ENCODE results near the gene RNF7. TPM values are rescaled to one million over a fixed set of nuclear protein-coding genes. Genes with fewer than 3 reads are reported as not detected.

The RNF7 gene
- total and polyA plus RNA-seq, 2 donors (not counting 3 experiments of a cell fraction or from before 2014, with no cell fraction given): 120 to 136 TPM

DNA sequence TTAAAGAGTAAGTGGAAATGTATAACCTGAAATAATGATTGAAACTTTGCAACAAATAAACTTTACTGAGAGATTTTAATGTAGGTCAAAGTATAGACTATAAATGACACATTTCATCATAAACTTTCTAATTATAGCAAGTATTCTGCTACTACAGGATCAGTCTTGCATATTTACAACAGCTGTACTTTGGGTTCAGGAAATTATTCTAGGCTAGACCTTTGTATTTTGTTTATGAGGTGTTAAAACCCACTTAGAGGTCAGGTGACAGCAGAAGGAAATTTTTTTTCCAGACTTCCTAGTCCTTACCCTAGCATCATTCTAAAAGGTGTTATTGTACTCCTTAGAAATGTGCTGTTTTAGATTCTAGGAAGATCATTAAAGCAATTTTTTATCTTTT, 2.3 kb downstream of the RNF7 start:
- peaks cover 3 to 16% of the 10 kb centered on the region in 2 experiments for H3K36me3 ChIP-seq (ENCODE audit: control insufficient read depth in 2 of 2, extremely low read depth in 1 of 2, insufficient read depth in 2 of 2, low read length in 2 of 2)
- ChIA-PET CTCF (interaction anchor here (0.6 to 5.0 kb wide), 6 partner anchors 11 to 173 kb away, joined by 3 to 48 read pairs (median 3); partner anchors contain the start of gene ATP1B3), POLR2A (interaction anchor here (0.7 to 1.2 kb wide), 2 partner anchors 25 to 57 kb away, joined by 3 read pairs; no protein-coding TSS in a partner anchor)
- no peak overlapping the region for H3K27ac ChIP-seq (ENCODE audit: insufficient read depth, low read depth, low read length)
- intact Hi-C loops (cut with micrococcal nuclease): no loop called here
- H3K9me3 ChIP-seq (replicated peaks; ENCODE audit: control insufficient read depth, insufficient read depth, low read length): no peaks in the 10 kb centered on the region
- peak overlapping the region in 1 of 3 experiments; percentile 85 for H3K4me3 ChIP-seq (replicated peaks in 1 of 3; ENCODE audit: insufficient read depth in 1 of 3, low read depth in 1 of 3, low read length in 3 of 3)
- H3K27me3 ChIP-seq (ENCODE audit: control insufficient read depth in 2 of 2, insufficient read depth in 2 of 2, low read length in 2 of 2): no peaks in the 10 kb centered on the region
- H4K20me1 ChIP-seq (replicated peaks; ENCODE audit: control insufficient read depth, extremely low read depth, insufficient read depth, low read length): peaks cover 10% of the 10 kb centered on the region
- dilution Hi-C loops (cut with MboI; ENCODE audit: extremely low pct_ligation_motif_present, low sequenced_read_pairs): no loop called here
- peak overlapping the region; percentile 81 for H3K4me2 ChIP-seq (ENCODE audit: insufficient read depth, low read length)
- H2AFZ ChIP-seq (ENCODE audit: low read depth, low read length): no peak overlapping the region
- H3K9me1 ChIP-seq (replicated peaks; ENCODE audit: control insufficient read depth, extremely low read depth, insufficient read depth, low read length): no peaks in the 10 kb centered on the region
- peaks cover 55% of the 10 kb centered on the region for H3K79me2 ChIP-seq (ENCODE audit: control insufficient read depth, insufficient read depth, low read length)
- no TSS peak for BruUV-seq (replicated peaks)
- TF ChIP-seq, protein P1, sequence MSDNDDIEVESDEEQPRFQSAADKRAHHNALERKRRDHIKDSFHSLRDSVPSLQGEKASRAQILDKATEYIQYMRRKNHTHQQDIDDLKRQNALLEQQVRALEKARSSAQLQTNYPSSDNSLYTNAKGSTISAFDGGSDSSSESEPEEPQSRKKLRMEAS (IDR thresholded peaks at IDR 0.05; ENCODE audit: insufficient read depth, insufficient read length): no peak
- no peak for TF ChIP-seq JUN (IDR thresholded peaks at IDR 0.05; ENCODE audit: borderline replicate concordance, insufficient read depth, insufficient read length, low read depth)
- no peak for TF ChIP-seq MYC (IDR thresholded peaks at IDR 0.05; ENCODE audit: low read depth, low read length)
- TF ChIP-seq EZH2 (IDR thresholded peaks at IDR 0.05; ENCODE audit: borderline replicate concordance, low read depth, low read length, severe bottlenecking): no peak
- TF ChIP-seq POLR2AphosphoS5 (IDR thresholded peaks at IDR 0.05; ENCODE audit: insufficient read depth, low read depth, low read length): no peak
- no peak for TF ChIP-seq FOS (IDR thresholded peaks at IDR 0.05; ENCODE audit: borderline replicate concordance, insufficient read depth, low read length)
- no peak for TF ChIP-seq CTCF (IDR thresholded peaks at IDR 0.05; ENCODE audit: extremely low read depth in 1 of 2, insufficient read depth in 1 of 2, low read depth in 1 of 2, low read length in 2 of 2)
- no peak for TF ChIP-seq GATA2 (IDR thresholded peaks at IDR 0.05; ENCODE audit: insufficient read depth, insufficient read length, low read depth, low read length)
- no peak for TF ChIP-seq POLR2A (IDR thresholded peaks at IDR 0.05; ENCODE audit: low read depth, low read length)
- DNase-seq (ENCODE audit: low read depth, low spot score) (peak; percentile 58), FAIRE-seq (peak; percentile 62)
- H3K4me1 ChIP-seq (ENCODE audit: control insufficient read depth, extremely low read depth, insufficient read depth, low read length): peaks cover 19% of the 10 kb centered on the region
- H3K9ac ChIP-seq (replicated peaks; ENCODE audit: extremely low read depth, insufficient read depth, low read length): no peak overlapping the region
